ENCODE data around the gene TPCN1. TPM values are rescaled to one million over a fixed set of nuclear protein-coding genes. Genes with fewer than 3 reads are reported as not detected.

The TPCN1 gene
- total RNA-seq, 4 donors from 2014 or later: 85.1 to 1,315 (median 121) TPM

DNA sequence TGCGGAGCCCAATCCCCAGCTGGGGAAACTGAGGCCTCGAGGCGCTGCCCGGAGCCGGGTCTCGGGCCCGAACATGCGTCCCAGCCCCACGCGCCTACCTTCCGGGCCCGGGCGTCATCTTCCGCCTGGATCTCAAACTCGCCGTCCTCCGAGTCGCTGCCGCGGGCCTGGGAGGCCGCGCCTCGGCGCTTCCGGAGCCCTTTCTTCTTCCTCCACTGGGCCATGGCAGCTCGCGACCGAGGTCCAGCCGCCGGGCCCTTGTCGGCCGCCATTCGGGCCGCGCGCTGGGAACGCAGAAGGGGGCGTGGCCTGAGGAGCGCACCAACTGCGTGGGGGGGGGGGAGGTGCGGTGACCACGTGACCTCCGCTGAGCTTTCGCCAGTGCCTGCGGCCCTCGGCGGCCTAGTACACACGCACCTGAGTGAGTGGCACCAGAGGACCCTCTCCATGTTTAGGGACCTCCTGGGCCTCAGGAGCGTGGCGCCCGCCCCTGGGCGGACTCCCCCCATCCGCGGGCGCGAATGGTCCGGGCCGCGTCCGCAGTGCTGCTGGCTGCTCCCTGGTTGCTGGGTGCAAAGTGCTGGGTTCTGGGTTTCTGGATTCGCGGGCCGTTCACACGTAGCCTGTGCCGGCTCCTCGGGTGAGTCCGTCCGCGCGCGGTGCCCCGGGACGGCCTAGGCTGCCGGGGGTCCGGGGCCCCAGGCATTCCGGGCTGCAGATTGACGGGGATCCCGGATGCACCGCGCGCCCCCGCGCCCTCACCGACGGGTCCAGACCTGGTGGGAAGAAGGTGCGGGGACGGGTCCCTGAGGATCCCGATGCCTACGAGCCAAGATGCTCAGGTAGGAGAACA lies 35.9 kb upstream of the TPCN1 start, which contains the start of the genes DDX54 and RITA1:
DDX54 (minus strand) TSS at position 299 of the 853 bp plus-strand sequence; CDS start at position 272, 27 bp downstream.
RITA1 (plus strand) TSS at position 542 of the 853 bp plus-strand sequence. CDS start 1,026 bp downstream, outside the sequence.
- intact Hi-C loops (cut with DNase I; ENCODE audit: low total_unique reads): no loop called here
- TF ChIP-seq EP300 (IDR thresholded peaks at IDR 0.05; ENCODE audit: low read depth) (no peak), POLR2A (IDR thresholded peaks at IDR 0.05) (peak; percentile 77), POLR2AphosphoS5 (IDR thresholded peaks at IDR 0.05) (peak; percentile 42 to 49 (median 43))
- TF ChIP-seq, protein P1, sequence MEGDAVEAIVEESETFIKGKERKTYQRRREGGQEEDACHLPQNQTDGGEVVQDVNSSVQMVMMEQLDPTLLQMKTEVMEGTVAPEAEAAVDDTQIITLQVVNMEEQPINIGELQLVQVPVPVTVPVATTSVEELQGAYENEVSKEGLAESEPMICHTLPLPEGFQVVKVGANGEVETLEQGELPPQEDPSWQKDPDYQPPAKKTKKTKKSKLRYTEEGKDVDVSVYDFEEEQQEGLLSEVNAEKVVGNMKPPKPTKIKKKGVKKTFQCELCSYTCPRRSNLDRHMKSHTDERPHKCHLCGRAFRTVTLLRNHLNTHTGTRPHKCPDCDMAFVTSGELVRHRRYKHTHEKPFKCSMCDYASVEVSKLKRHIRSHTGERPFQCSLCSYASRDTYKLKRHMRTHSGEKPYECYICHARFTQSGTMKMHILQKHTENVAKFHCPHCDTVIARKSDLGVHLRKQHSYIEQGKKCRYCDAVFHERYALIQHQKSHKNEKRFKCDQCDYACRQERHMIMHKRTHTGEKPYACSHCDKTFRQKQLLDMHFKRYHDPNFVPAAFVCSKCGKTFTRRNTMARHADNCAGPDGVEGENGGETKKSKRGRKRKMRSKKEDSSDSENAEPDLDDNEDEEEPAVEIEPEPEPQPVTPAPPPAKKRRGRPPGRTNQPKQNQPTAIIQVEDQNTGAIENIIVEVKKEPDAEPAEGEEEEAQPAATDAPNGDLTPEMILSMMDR (IDR thresholded peaks at IDR 0.05): no peak
- peak; percentile 85 for DNase-seq
- Histone ChIP-seq H3K27ac (peak within 1 kb of the TSS; percentile 94 to 100 (median 97)), H3K36me3 (peaks cover 0 to 4% (median 2%) of the 10 kb centered on the region in 4 donors), H3K4me3 (peak within 1 kb of the TSS; percentile 84 to 98 (median 92)), H3K4me1 (peaks cover 8 to 28% (median 26%) of the 10 kb centered on the region in 4 donors), H3K27me3 (no peaks in the 10 kb centered on the region), H3K9me3 (no peaks in the 10 kb centered on the region)
- 1% methylated on average over 32 of the region's 89 CpGs; no CpG with 5 or more reads in 1 of the 2 donors for WGBS, 2 donors (ENCODE audit: low coverage in 1 of 2)
- in situ Hi-C loops (cut with MboI; ENCODE audit: low pct_ligation_motif_present in 1 of 4, low pct_unique_long_range_greater_than_20kb in 1 of 4, low sequenced_read_pairs in 3 of 4): loop anchor here in 1 of 4 donors (25.0 kb wide), 1 partner anchor 152 kb away; the partner anchor contains the start of gene SLC8B1

DNA sequence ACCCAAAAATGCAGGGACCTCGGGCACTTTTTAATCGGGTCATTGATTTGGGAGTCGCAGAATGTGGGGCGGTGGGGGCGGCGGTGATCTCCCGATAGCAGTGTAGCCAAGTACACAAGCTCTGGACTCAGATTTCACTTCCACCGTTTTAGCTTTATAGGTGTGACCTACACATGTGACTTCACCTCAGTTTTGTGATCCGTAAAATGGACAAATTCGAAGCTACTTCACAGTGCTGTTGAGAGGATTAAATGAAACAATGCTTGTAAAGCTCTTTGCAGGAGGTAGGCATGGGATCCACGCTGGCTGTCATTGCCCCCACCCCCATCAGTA lies 35.3 kb upstream of the TPCN1 start:
- Histone ChIP-seq H3K36me3 (no peaks in the 10 kb centered on the region), H3K9me3 (no peaks in the 10 kb centered on the region), H3K4me1 (peaks cover 8 to 28% (median 26%) of the 10 kb centered on the region in 4 donors), H3K4me3 (peak overlapping the region; percentile 84 to 98 (median 92)), H3K27ac (peak overlapping the region; percentile 94 to 100 (median 97)), H3K27me3 (no peaks in the 10 kb centered on the region)
- TF ChIP-seq POLR2A (IDR thresholded peaks at IDR 0.05): no peak
- no peak for TF ChIP-seq EP300 (IDR thresholded peaks at IDR 0.05; ENCODE audit: low read depth)
- TF ChIP-seq, protein P1 (IDR thresholded peaks at IDR 0.05): no peak
- TF ChIP-seq POLR2AphosphoS5 (IDR thresholded peaks at IDR 0.05): no peak
- no peak for DNase-seq
- 6% methylated on average over 11 of the region's 11 CpGs; no CpG with 5 or more reads in 1 of the 2 donors for WGBS, 2 donors (ENCODE audit: low coverage in 1 of 2)
- intact Hi-C loops (cut with DNase I; ENCODE audit: low total_unique reads): no loop called here
- in situ Hi-C loops (cut with MboI; ENCODE audit: low pct_ligation_motif_present in 1 of 4, low pct_unique_long_range_greater_than_20kb in 1 of 4, low sequenced_read_pairs in 3 of 4): loop anchor here in 1 of 4 donors (25.0 kb wide), 1 partner anchor 151 kb away; the partner anchor contains the start of gene SLC8B1

DNA sequence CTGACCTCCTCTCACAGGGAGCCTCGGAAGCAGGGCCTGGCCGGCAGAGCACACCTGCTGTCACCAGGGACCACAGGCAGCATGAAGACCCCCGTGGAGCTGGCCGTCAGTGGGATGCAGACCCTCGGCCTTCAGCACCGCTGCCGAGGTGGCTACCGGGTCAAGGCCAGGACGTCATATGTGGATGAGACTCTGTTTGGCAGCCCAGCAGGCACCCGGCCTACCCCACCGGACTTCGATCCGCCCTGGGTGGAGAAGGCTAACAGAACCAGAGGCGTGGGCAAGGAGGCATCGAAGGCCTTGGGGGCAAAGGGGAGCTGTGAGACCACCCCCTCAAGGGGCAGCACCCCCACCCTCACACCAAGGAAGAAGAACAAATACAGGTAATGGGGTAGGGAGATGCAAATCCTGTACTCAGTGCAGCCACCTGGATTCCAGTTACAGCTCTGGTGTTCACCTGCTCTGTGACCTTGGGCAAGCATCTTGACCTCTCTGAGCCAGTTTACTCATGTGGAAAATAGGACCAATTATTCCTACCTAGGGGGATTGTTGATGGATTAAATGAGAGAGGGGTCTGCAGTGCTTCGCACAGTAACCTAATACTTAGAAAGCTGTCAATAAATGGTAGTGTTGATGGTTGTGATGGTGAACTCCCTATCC lies 34.5 kb upstream of the TPCN1 start:
- Histone ChIP-seq H3K9me3 (no peaks in the 10 kb centered on the region), H3K4me1 (peaks cover 8 to 28% (median 26%) of the 10 kb centered on the region in 4 donors), H3K27me3 (no peaks in the 10 kb centered on the region), H3K27ac (peak overlapping the region; percentile 1 to 100 (median 66)), H3K4me3 (peak overlapping the region in 1 of 4 donors; percentile 89), H3K36me3 (peaks cover 0 to 8% (median 1%) of the 10 kb centered on the region in 4 donors)
- WGBS, 2 donors (ENCODE audit: low coverage in 1 of 2): 59 to 83% methylated on average over 1 to 16 of the region's 16 CpGs
- peak; percentile 32 for DNase-seq
- intact Hi-C loops (cut with DNase I; ENCODE audit: low total_unique reads) (no loop called here), in situ Hi-C loops (cut with MboI; ENCODE audit: low pct_ligation_motif_present in 1 of 4, low pct_unique_long_range_greater_than_20kb in 1 of 4, low sequenced_read_pairs in 3 of 4) (loop anchor here in 1 of 4 donors (25.0 kb wide), 1 partner anchor 151 kb away; the partner anchor contains the start of gene SLC8B1)
- TF ChIP-seq, protein P1 (IDR thresholded peaks at IDR 0.05): no peak
- TF ChIP-seq EP300 (IDR thresholded peaks at IDR 0.05; ENCODE audit: low read depth) (no peak), POLR2A (IDR thresholded peaks at IDR 0.05) (no peak), POLR2AphosphoS5 (IDR thresholded peaks at IDR 0.05) (no peak)

Measured in transverse colon (tissue), 4 donors.